Trophoblast cell (in vitro differentiated cells and primary cell): ENCODE measurements around the gene COMMD1.

ENCODE experiments used
- DNase-seq, 2 donors: peaks; one replicate each; pipeline ENCODE4 v3.0.0-alpha.2; 2016
- H2AFZ ChIP-seq: 2 replicates; pipeline ENCODE4 v1.6.1; 2013; ENCODE audit warnings: low read length, moderate library complexity, mild to moderate bottlenecking; ENCODE audit not compliant: insufficient read depth, poor library complexity
- H2AK5ac ChIP-seq: 2 replicates; pipeline ENCODE4 v1.6.1; 2013; ENCODE audit warnings: mild to moderate bottlenecking, low read length
- H2BK120ac ChIP-seq: 2 replicates; pipeline ENCODE4 v1.6.1; 2013; ENCODE audit warnings: low read length, mild to moderate bottlenecking, moderate library complexity; ENCODE audit not compliant: insufficient read depth, poor library complexity
- H2BK12ac ChIP-seq: 2 replicates; pipeline ENCODE4 v1.6.1; 2013; ENCODE audit warnings: mild to moderate bottlenecking, low read length, moderate library complexity
- H2BK5ac ChIP-seq: 2 replicates; pipeline ENCODE4 v1.6.1; 2013; ENCODE audit warnings: low read length, low read depth, moderate library complexity, mild to moderate bottlenecking; ENCODE audit not compliant: poor library complexity
- H3K14ac ChIP-seq: 2 replicates; pipeline ENCODE4 v1.6.1; 2013; ENCODE audit warnings: mild to moderate bottlenecking, low read length
- H3K18ac ChIP-seq: 2 replicates; pipeline ENCODE4 v1.6.1; 2013; ENCODE audit warnings: mild to moderate bottlenecking, low read length
- H3K23ac ChIP-seq: 2 replicates; pipeline ENCODE4 v1.6.1; 2013; ENCODE audit warnings: low read length
- H3K27ac ChIP-seq: 2 replicates; pipeline ENCODE4 v1.5.1; 2013; ENCODE audit warnings: low read depth, mild to moderate bottlenecking, inconsistent platforms, low read length, moderate library complexity
- H3K27me3 ChIP-seq: 2 replicates; pipeline ENCODE4 v1.6.1; 2013; ENCODE audit warnings: inconsistent platforms, mild to moderate bottlenecking, low read length, moderate library complexity; ENCODE audit not compliant: insufficient read depth
- H3K36me3 ChIP-seq, 2 experiments: 1 replicate in 1 of 2; 2 replicates in 1 of 2; pipeline ENCODE4 v1.6.1; 2013; ENCODE audit warnings: low read length in 2 of 2, mild to moderate bottlenecking in 2 of 2, moderate library complexity in 1 of 2; ENCODE audit not compliant: insufficient read depth in 2 of 2, control insufficient read depth in 1 of 2
- H3K4ac ChIP-seq: 2 replicates; pipeline ENCODE4 v1.6.1; 2013; ENCODE audit warnings: low read depth, mild to moderate bottlenecking, low read length, moderate library complexity
- H3K4me1 ChIP-seq, 2 experiments: 1 replicate in 1 of 2; 2 replicates in 1 of 2; pipeline ENCODE4 v1.6.1; 2013; ENCODE audit warnings: low read length in 2 of 2, mild to moderate bottlenecking in 2 of 2, moderate library complexity in 1 of 2; ENCODE audit not compliant: insufficient read depth in 2 of 2, control insufficient read depth in 1 of 2
- H3K4me2 ChIP-seq: 2 replicates; pipeline ENCODE4 v1.6.1; 2013; ENCODE audit warnings: inconsistent platforms, mild to moderate bottlenecking, low read length, moderate library complexity
- H3K4me3 ChIP-seq: 2 replicates; pipeline ENCODE4 v1.5.1; 2013; ENCODE audit warnings: mild to moderate bottlenecking, low read depth, low read length, inconsistent platforms
- H3K79me1 ChIP-seq: one replicate; pipeline ENCODE4 v1.6.1; 2013; ENCODE audit warnings: low read length
- H3K79me2 ChIP-seq: 2 replicates; pipeline ENCODE4 v1.6.1; 2013; ENCODE audit warnings: low read length, mild to moderate bottlenecking; ENCODE audit not compliant: control insufficient read depth, insufficient read depth, poor library complexity
- H3K9ac ChIP-seq: 2 replicates; pipeline ENCODE4 v1.6.1; 2013; ENCODE audit warnings: mild to moderate bottlenecking, low read length
- H3K9me3 ChIP-seq: 2 replicates; pipeline ENCODE4 v1.6.1; 2013; ENCODE audit warnings: low read depth, mild to moderate bottlenecking, control low read depth, inconsistent platforms, low read length; ENCODE audit not compliant: insufficient read depth
- H4K12ac ChIP-seq: 2 replicates; pipeline ENCODE4 v1.6.1; 2013; ENCODE audit warnings: low read depth, mild to moderate bottlenecking, low read length, moderate library complexity
- H4K8ac ChIP-seq: 2 replicates; pipeline ENCODE4 v1.6.1; 2013; ENCODE audit warnings: low read depth, mild to moderate bottlenecking, low read length, moderate library complexity
- H4K91ac ChIP-seq: one replicate; pipeline ENCODE4 v1.6.1; 2013; ENCODE audit warnings: low read depth, mild to moderate bottlenecking, low read length, moderate library complexity
- WGBS: extraction: QIAGEN DNeasy Blood & Tissue Kit; methylation state at CpG from one replicate; pipeline ENCODE4 v1.1.7; 2013; ENCODE audit warnings: missing lambda C conversion rate; ENCODE audit not compliant: insufficient read length, insufficient coverage; ENCODE audit errors: extremely low coverage; 5-methylcytosine and 5-hydroxymethylcytosine counted together

COMMD1 gene

DNA sequence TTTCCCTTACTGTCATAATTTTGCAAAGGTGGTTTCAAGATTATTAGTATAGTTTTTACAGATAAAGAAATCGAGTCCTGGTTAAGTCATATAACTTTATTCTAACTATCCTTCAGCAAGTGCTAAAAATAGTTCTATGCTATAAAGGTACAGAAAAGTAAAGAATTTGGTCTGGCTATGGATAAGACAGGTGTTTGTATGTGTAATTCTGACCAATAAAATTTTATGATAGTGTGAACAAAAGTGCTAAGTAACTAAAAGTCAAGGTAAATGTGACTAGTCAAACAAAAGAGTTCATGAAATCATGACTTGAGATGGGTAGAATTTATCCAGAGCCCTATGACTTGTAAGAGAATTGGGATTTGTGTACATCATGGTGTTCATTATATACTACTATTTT, 140.7 kb downstream of the COMMD1 start:
- Histone ChIP-seq H3K23ac (no peak overlapping the region), H2AFZ (no peak overlapping the region), H3K18ac (no peak overlapping the region), H3K36me3 (peaks cover 3 to 4% of the 10 kb centered on the region in 2 experiments), H3K14ac (no peak overlapping the region), H3K9ac (no peak overlapping the region), H2AK5ac (no peak overlapping the region), H3K27me3 (no peaks in the 10 kb centered on the region), H3K27ac (no peak overlapping the region), H4K91ac (no peak overlapping the region), H3K4me3 (no peak overlapping the region), H2BK120ac (no peak overlapping the region), H3K4ac (no peak overlapping the region), H3K9me3 (peaks cover 2% of the 10 kb centered on the region), H4K12ac (no peak overlapping the region), H2BK12ac (no peak overlapping the region), H3K4me1 (peaks cover 2 to 6% of the 10 kb centered on the region in 2 experiments), H3K4me2 (no peak overlapping the region), H4K8ac (no peak overlapping the region), H3K79me1 (no peaks in the 10 kb centered on the region), H2BK5ac (no peak overlapping the region), H3K79me2 (peaks cover 2% of the 10 kb centered on the region)
- DNase-seq, result no peak
- WGBS, result no CpG with 5 or more reads among the region's 1 CpG

DNA sequence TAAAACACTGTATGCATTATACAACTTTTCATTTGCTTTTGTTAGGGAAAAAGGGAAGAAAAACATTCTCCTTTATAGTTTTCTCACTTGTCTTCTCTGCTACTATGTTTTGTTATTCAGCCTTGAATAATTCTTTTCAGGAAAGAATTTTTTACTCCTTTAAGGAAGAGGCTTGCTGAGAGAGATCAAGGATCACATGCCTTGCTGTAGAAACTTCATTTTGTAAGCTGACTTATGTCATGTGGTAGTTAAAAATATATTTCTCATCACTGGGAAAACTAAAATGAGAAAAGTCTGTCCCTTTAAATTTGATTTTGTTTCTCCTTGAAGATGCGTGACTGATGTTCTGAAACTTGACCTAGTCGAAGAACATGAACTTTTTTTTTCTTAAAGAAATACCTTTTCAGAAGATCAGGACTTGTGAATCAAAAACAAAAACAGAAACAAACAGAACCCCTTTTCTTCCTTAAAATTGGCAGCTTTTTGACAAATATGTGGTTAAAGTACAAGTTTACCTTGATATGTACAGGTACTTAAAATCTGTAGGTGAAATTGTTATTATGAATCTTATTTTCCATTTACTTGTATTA, 145.1 kb downstream of the COMMD1 start:
- H2AFZ ChIP-seq, result no peak overlapping the region
- H3K23ac ChIP-seq, result no peak overlapping the region
- H3K4me1 ChIP-seq, result peaks cover 0 to 3% of the 10 kb centered on the region in 2 experiments
- H3K79me2 ChIP-seq, result no peaks in the 10 kb centered on the region
- no peak overlapping the region for H3K18ac ChIP-seq
- no peak overlapping the region for H2BK120ac ChIP-seq
- no peak overlapping the region for H2BK12ac ChIP-seq
- H3K9me3 ChIP-seq, result no peaks in the 10 kb centered on the region
- H4K12ac ChIP-seq, result no peak overlapping the region
- H4K8ac ChIP-seq, result no peak overlapping the region
- H3K27me3 ChIP-seq, result no peaks in the 10 kb centered on the region
- H3K4me2 ChIP-seq, result no peak overlapping the region
- no peaks in the 10 kb centered on the region for H3K36me3 ChIP-seq
- no peaks in the 10 kb centered on the region for H3K79me1 ChIP-seq
- no CpG with 5 or more reads among the region's 2 CpGs for WGBS
- no peak overlapping the region for H3K9ac ChIP-seq
- DNase-seq, result no peak
- no peak overlapping the region for H4K91ac ChIP-seq
- no peak overlapping the region for H2AK5ac ChIP-seq
- no peak overlapping the region for H3K27ac ChIP-seq
- no peak overlapping the region for H3K4ac ChIP-seq
- H3K4me3 ChIP-seq, result no peak overlapping the region
- no peak overlapping the region for H3K14ac ChIP-seq
- H2BK5ac ChIP-seq, result no peak overlapping the region

DNA sequence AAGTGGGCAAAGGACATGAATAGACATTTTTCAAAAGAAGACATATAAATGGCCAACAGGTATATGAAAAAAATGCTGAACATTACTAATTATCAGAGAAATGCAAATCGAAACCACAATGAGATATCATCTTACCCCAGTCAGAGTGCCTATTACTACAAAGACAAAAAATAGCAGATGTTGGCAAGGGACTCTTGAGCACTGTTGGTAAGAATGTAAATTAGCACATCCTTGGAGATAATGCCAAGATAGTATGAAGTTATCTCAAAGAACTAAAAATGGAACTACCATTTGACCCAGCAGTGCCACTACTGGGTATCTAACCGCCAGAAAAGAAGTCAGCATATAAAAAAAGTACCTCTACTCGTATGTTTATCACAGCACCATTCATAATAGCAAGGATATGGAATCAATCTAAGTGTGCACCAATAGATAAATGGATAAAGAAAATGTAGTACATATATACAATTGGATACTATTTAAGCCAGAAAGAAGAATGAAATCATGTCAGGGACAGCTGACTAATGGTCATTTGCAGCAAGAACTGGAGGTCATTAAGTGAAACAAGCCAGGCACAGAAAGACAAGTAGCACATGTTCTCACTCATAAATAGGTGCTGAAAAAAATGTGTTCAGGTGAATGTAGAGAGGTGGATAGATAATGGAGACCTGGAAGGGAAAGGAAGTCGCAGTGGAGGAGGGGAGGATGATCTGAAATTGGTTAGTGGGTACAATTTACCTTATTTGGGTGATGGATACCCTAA, 148.7 kb downstream of the COMMD1 start:
- Histone ChIP-seq H3K4ac (no peak overlapping the region), H3K4me3 (no peak overlapping the region), H4K8ac (no peak overlapping the region), H3K27ac (no peak overlapping the region), H3K9ac (no peak overlapping the region), H3K27me3 (no peaks in the 10 kb centered on the region), H4K91ac (no peak overlapping the region), H3K4me1 (peaks cover 0 to 2% of the 10 kb centered on the region in 2 experiments), H3K79me1 (no peaks in the 10 kb centered on the region), H3K23ac (no peak overlapping the region), H3K79me2 (no peaks in the 10 kb centered on the region), H3K18ac (no peak overlapping the region), H3K14ac (no peak overlapping the region), H3K9me3 (no peaks in the 10 kb centered on the region), H2BK12ac (no peak overlapping the region), H4K12ac (no peak overlapping the region), H3K4me2 (no peak overlapping the region), H2BK120ac (no peak overlapping the region), H3K36me3 (no peaks in the 10 kb centered on the region), H2AK5ac (no peak overlapping the region), H2BK5ac (no peak overlapping the region), H2AFZ (no peak overlapping the region)
- WGBS, result no CpG with 5 or more reads among the region's 4 CpGs
- no peak for DNase-seq

DNA sequence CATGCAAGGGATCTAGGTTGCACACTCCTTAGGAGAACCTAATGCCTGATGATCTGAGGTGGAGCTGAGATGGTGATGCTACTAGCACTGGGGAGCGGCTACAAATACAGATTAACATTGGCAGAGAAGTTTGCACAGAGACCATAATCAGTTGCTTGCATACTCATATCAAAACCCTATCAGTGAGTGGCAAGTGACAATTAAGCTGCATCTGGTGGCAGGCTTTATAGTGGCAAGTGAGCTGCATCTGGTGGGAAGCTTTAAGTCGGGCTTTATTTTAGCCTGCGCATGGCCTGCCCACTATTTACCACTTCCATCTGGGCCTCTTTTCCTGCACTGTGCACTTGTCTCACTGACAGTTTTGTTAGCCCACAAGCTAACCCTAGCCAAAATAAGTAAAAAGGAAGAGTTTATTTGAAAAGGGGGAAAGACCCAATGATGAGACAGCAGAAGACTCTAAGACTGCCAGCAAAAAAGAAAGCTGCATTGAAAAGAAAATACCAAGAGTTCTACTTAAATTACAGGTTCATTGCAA, 149.5 kb downstream of the COMMD1 start:
- no peak overlapping the region for H2BK120ac ChIP-seq
- H2AK5ac ChIP-seq, result no peak overlapping the region
- H2BK12ac ChIP-seq, result no peak overlapping the region
- DNase-seq, result no peak
- H3K9me3 ChIP-seq, result no peaks in the 10 kb centered on the region
- H3K9ac ChIP-seq, result no peak overlapping the region
- no peak overlapping the region for H2BK5ac ChIP-seq
- no peaks in the 10 kb centered on the region for H3K36me3 ChIP-seq
- H3K4me3 ChIP-seq, result no peak overlapping the region
- no peak overlapping the region for H3K27ac ChIP-seq
- no peak overlapping the region for H3K23ac ChIP-seq
- no peak overlapping the region for H3K14ac ChIP-seq
- no peaks in the 10 kb centered on the region for H3K79me2 ChIP-seq
- H3K4me2 ChIP-seq, result no peak overlapping the region
- WGBS, result no CpG with 5 or more reads among the region's 3 CpGs
- no peak overlapping the region for H2AFZ ChIP-seq
- no peak overlapping the region for H3K18ac ChIP-seq
- no peak overlapping the region for H4K12ac ChIP-seq
- H3K79me1 ChIP-seq, result no peaks in the 10 kb centered on the region
- no peaks in the 10 kb centered on the region for H3K4me1 ChIP-seq
- no peaks in the 10 kb centered on the region for H3K27me3 ChIP-seq
- H4K91ac ChIP-seq, result no peak overlapping the region
- no peak overlapping the region for H3K4ac ChIP-seq
- no peak overlapping the region for H4K8ac ChIP-seq
